H1 (cell line): ENCODE measurements around the gene CALCR. TPM values are rescaled to one million over a fixed set of nuclear protein-coding genes. Genes with fewer than 3 reads are reported as not detected.

Experiments used
- POLR2AphosphoS5 ChIP-seq: IDR thresholded peaks from 2 replicates; pipeline ENCODE4 v1.6.1; 2011; ENCODE audit warnings: low read depth, low read length
- polyA plus RNA-seq, 7 experiments: library from polyadenylated mRNA; depleted of rRNA in 3 of 7; stranded (reverse) in 5 of 7; unstranded in 2 of 7; fragments of >200 nt in 5 of 7; fragments of 200-250 nt in 2 of 7; gene quantifications; 1 replicate in 5 of 7; 2 replicates in 1 of 7; 4 replicates in 1 of 7; pipeline versions ENCODE4 v1.2.1 to v1.2.3, GENCODE V29; 2011 to 2013; ENCODE audit warnings: missing spikeins in 2 of 7, mixed read lengths in 2 of 7
- total RNA-seq: library from RNA; stranded (reverse); fragmentation: NEBNext Ultra II Directional; extraction: Animal tissue kit (Norgen Biotek cat#: 25700); gene quantifications from 2 replicates; pipeline ENCODE4 v1.2.1, GENCODE V29; 2021

CALCR gene
- total and polyA plus RNA-seq, 2 of the 8 experiments (the other 6 are each of a cell fraction or from before 2014, with no cell fraction given): 1.0 to 3.6 TPM

DNA sequence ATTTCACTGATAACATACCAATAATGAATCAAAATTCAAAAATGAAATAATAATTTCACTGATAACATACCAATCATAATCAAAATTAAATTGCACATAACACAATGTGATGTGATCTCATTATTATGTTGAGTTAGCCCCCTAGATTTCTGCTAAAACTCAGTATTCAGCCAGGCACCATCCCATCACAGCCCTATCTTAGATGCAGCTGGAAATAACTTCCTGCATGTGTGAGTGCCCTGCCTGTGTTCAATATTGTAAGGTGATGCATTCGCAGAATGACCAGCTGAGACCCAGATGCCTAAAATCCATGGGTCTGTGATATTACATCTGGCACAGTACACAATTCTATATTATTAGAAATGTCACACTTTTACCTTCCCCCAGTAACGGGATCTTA is 142.4 kb downstream of the CALCR start (continued):
- no peak for TF ChIP-seq POLR2AphosphoS5
